Measurements from ENCODE around the gene GRIN3B.

- TF ChIP-seq EZH2 (IDR thresholded peaks at IDR 0.05; ENCODE audit: insufficient read depth, poor library complexity, severe bottlenecking) (no peak), EZH2phosphoT487 (IDR thresholded peaks at IDR 0.05; ENCODE audit: insufficient read depth, low read depth) (no peak)
These were observed 14.1 kb upstream of the GRIN3B start for GRCh38 chr19:986083-986482.
